Mesendoderm (in vitro differentiated cells): Measurements from ENCODE around the gene FKBP10.

Source experiments
- DNase-seq: peaks from one replicate; pipeline ENCODE4 v3.0.0; 2013
- H2AK5ac ChIP-seq: 2 replicates; pipeline ENCODE4 v1.6.1; 2013; ENCODE audit warnings: low read length, inconsistent platforms
- H2BK120ac ChIP-seq: 2 replicates; pipeline ENCODE4 v1.6.1; 2013; ENCODE audit warnings: low read depth, mild to moderate bottlenecking, low read length, moderate library complexity, mixed read lengths
- H2BK15ac ChIP-seq: replicated peaks from 2 replicates; pipeline ENCODE4 v1.6.1; 2013; ENCODE audit warnings: low read depth, mild to moderate bottlenecking, moderate library complexity
- H2BK5ac ChIP-seq: 2 replicates; pipeline ENCODE4 v1.6.1; 2013; ENCODE audit warnings: low read length, inconsistent platforms
- H3K18ac ChIP-seq: 2 replicates; pipeline ENCODE4 v1.6.1; 2013; ENCODE audit warnings: mild to moderate bottlenecking, low read length, mixed read lengths
- H3K23ac ChIP-seq: one replicate; pipeline ENCODE4 v1.6.1; 2013; ENCODE audit warnings: low read length
- H3K27ac ChIP-seq: 2 replicates; pipeline ENCODE4 v1.5.1; 2013; ENCODE audit warnings: low read depth, mild to moderate bottlenecking, inconsistent platforms, low read length, moderate library complexity
- H3K27me3 ChIP-seq: 2 replicates; pipeline ENCODE4 v1.6.1; 2013; ENCODE audit warnings: low read length, control low read depth, mild to moderate bottlenecking, inconsistent platforms; ENCODE audit not compliant: insufficient read depth, poor library complexity
- H3K36me3 ChIP-seq: 2 replicates; pipeline ENCODE4 v1.6.1; 2013; ENCODE audit warnings: low read length, inconsistent platforms; ENCODE audit not compliant: control insufficient read depth, insufficient read depth
- H3K4ac ChIP-seq: one replicate; pipeline ENCODE4 v1.6.1; 2013; ENCODE audit warnings: low read depth, mild to moderate bottlenecking, low read length, moderate library complexity
- H3K4me1 ChIP-seq: 2 replicates; pipeline ENCODE4 v1.6.1; 2013; ENCODE audit warnings: low read depth, low read length, inconsistent platforms; ENCODE audit not compliant: control insufficient read depth
- H3K4me2 ChIP-seq: 2 replicates; pipeline ENCODE4 v1.6.1; 2013; ENCODE audit warnings: low read length
- H3K4me3 ChIP-seq: 2 replicates; pipeline ENCODE4 v1.5.1; 2013; ENCODE audit warnings: mild to moderate bottlenecking, low read length
- H3K56ac ChIP-seq: one replicate; pipeline ENCODE4 v1.6.1; 2013; ENCODE audit warnings: low read length
- H3K79me1 ChIP-seq: 2 replicates; pipeline ENCODE4 v1.6.1; 2013; ENCODE audit warnings: low read length, inconsistent platforms
- H3K79me2 ChIP-seq: 2 replicates; pipeline ENCODE4 v1.6.1; 2013; ENCODE audit warnings: mild to moderate bottlenecking, low read length; ENCODE audit not compliant: control insufficient read depth, insufficient read depth
- H3K9ac ChIP-seq: 2 replicates; pipeline ENCODE4 v1.6.1; 2013; ENCODE audit warnings: low read length, inconsistent platforms
- H4K5ac ChIP-seq: one replicate; pipeline ENCODE4 v1.6.1; 2013; ENCODE audit warnings: low read length
- H4K8ac ChIP-seq: one replicate; pipeline ENCODE4 v1.6.1; 2013; ENCODE audit warnings: low read depth, mild to moderate bottlenecking, control low read depth, low read length, moderate library complexity
- WGBS: extraction: QIAGEN DNeasy Blood & Tissue Kit; methylation state at CpG from one replicate; pipeline ENCODE4 v1.1.7; 2013; ENCODE audit warnings: low lambda C conversion rate, missing lambda C conversion rate; ENCODE audit not compliant: insufficient coverage; ENCODE audit errors: extremely low coverage; 5-methylcytosine and 5-hydroxymethylcytosine counted together

FKBP10 gene

DNA sequence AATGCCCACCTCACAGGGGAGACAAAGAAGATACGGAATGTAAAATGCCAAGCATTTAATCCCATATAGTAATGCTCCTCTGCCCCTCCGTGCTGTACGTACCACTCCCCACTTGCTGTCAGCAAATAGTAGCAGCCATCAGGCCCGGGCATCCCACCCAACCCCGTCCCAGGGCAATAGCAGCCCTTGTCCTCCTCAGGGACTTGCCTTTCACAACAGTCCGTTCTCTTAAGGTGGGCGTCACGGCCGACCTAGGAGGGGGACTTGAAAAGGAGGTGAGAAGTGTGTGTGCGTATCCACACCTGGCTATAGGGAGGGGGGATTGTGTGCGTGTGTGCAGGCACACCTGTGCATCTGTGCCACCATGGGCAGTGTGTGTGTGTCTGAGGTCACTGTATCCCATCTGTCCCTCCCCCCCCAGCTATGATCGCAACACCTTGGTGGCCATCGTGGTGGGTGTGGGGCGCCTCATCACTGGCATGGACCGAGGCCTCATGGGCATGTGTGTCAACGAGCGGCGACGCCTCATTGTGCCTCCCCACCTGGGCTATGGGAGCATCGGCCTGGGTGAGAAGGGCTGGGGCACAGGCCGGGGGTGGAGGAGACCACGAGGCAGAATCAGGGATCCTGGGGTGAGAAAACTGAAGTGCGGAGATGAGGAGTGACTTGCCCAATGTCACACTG, 4.0 kb downstream of the FKBP10 start:
- Histone ChIP-seq H2BK5ac (no peak overlapping the region), H3K4me1 (peaks cover 6% of the 10 kb centered on the region), H3K79me2 (peaks cover 28% of the 10 kb centered on the region), H3K9ac (no peak overlapping the region), H3K4ac (no peak overlapping the region), H3K36me3 (peaks cover 10% of the 10 kb centered on the region), H4K5ac (no peak overlapping the region), H2BK120ac (no peak overlapping the region), H3K27me3 (no peaks in the 10 kb centered on the region), H3K4me3 (no peak overlapping the region), H3K27ac (no peak overlapping the region), H3K18ac (no peak overlapping the region), H3K4me2 (no peak overlapping the region), H4K8ac (no peak overlapping the region), H3K56ac (peak overlapping the region; percentile 25), H2AK5ac (no peak overlapping the region), H2BK15ac (no peak overlapping the region), H3K79me1 (peaks cover 14% of the 10 kb centered on the region), H3K23ac (no peak overlapping the region)
- no CpG with 5 or more reads among the region's 23 CpGs for WGBS
- DNase-seq = no peak

- Histone ChIP-seq H3K23ac (no peak overlapping the region), H3K79me2 (peaks cover 27% of the 10 kb centered on the region), H2BK120ac (no peak overlapping the region), H3K27me3 (no peaks in the 10 kb centered on the region), H2BK15ac (no peak overlapping the region), H3K79me1 (peaks cover 14% of the 10 kb centered on the region), H4K5ac (no peak overlapping the region), H4K8ac (no peak overlapping the region), H3K4me1 (peaks cover 6% of the 10 kb centered on the region), H3K4me2 (no peak overlapping the region), H2BK5ac (no peak overlapping the region), H3K27ac (no peak overlapping the region), H3K9ac (no peak overlapping the region), H3K56ac (no peak overlapping the region), H3K36me3 (peaks cover 10% of the 10 kb centered on the region), H3K4ac (no peak overlapping the region), H3K4me3 (no peak overlapping the region), H2AK5ac (no peak overlapping the region), H3K18ac (no peak overlapping the region)
- no CpG with 5 or more reads among the region's 20 CpGs for WGBS
- no peak for DNase-seq
These were observed 5.2 kb downstream of the FKBP10 start for GRCh38 chr17:41818024-41818423.

GRCh38 chr17:41821776-41822175, 9.0 kb downstream of the FKBP10 start:
- Histone ChIP-seq H3K27me3 (no peaks in the 10 kb centered on the region), H3K4ac (no peak overlapping the region), H3K27ac (no peak overlapping the region), H4K5ac (no peak overlapping the region), H3K4me3 (no peak overlapping the region), H3K79me2 (peaks cover 3% of the 10 kb centered on the region), H4K8ac (no peak overlapping the region), H3K4me2 (no peak overlapping the region), H2BK120ac (no peak overlapping the region), H3K23ac (no peak overlapping the region), H3K9ac (no peak overlapping the region), H3K36me3 (peaks cover 9% of the 10 kb centered on the region), H2BK15ac (no peak overlapping the region), H3K79me1 (peaks cover 3% of the 10 kb centered on the region), H2AK5ac (no peak overlapping the region), H3K56ac (no peak overlapping the region), H3K18ac (no peak overlapping the region), H2BK5ac (no peak overlapping the region), H3K4me1 (no peaks in the 10 kb centered on the region)
- no CpG with 5 or more reads among the region's 14 CpGs for WGBS
- DNase-seq = no peak

DNA sequence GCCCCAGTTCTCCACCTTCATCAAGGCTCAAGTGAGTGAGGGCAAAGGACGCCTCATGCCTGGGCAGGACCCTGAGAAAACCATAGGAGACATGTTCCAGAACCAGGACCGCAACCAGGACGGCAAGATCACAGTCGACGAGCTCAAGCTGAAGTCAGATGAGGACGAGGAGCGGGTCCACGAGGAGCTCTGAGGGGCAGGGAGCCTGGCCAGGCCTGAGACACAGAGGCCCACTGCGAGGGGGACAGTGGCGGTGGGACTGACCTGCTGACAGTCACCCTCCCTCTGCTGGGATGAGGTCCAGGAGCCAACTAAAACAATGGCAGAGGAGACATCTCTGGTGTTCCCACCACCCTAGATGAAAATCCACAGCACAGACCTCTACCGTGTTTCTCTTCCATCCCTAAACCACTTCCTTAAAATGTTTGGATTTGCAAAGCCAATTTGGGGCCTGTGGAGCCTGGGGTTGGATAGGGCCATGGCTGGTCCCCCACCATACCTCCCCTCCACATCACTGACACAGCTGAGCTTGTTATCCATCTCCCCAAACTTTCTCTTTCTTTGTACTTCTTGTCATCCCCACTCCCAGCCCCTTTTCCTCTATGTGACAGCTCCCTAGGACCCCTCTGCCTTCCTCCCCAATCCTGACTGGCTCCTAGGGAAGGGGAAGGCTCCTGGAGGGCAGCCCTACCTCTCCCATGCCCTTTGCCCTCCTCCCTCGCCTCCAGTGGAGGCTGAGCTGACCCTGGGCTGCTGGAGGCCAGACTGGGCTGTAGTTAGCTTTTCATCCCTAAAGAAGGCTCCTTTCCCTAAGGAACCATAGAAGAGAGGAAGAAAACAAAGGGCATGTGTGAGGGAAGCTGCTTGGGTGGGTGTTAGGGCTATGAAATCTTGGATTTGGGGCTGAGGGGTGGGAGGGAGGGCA, 9.7 kb downstream of the FKBP10 start:
- Histone ChIP-seq H3K9ac (no peak overlapping the region), H3K27ac (no peak overlapping the region), H3K79me1 (no peaks in the 10 kb centered on the region), H3K36me3 (peaks cover 7% of the 10 kb centered on the region), H3K23ac (no peak overlapping the region), H4K8ac (no peak overlapping the region), H3K4me3 (no peak overlapping the region), H2BK15ac (no peak overlapping the region), H2BK120ac (no peak overlapping the region), H3K4me2 (no peak overlapping the region), H2AK5ac (no peak overlapping the region), H3K18ac (no peak overlapping the region), H3K27me3 (no peaks in the 10 kb centered on the region), H2BK5ac (no peak overlapping the region), H3K56ac (no peak overlapping the region), H3K79me2 (no peaks in the 10 kb centered on the region), H3K4ac (no peak overlapping the region), H3K4me1 (no peaks in the 10 kb centered on the region), H4K5ac (no peak overlapping the region)
- no CpG with 5 or more reads among the region's 12 CpGs for WGBS
- no peak for DNase-seq

DNA sequence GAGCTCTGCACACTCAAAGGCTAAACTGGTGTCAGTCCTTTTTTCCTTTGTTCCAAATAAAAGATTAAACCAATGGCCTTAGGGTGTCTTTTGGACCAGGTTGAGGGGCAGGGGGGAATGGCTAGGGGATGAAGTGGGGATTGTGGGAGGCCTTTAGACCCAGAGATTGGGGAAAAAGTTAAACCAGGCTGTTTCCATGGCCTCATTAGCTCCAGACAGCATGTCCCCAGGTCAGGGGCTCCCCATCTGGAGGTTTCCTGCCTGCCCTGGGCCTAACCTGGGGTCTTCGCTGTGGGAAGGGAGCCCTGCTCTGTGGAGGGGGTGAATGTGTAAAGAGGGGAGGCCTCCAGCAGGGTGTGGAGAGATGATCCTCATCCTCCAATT, 10.3 kb downstream of the FKBP10 start:
- Histone ChIP-seq H2BK15ac (no peak overlapping the region), H3K79me2 (no peaks in the 10 kb centered on the region), H3K4me3 (no peak overlapping the region), H3K56ac (no peak overlapping the region), H3K36me3 (peaks cover 4% of the 10 kb centered on the region), H2BK5ac (no peak overlapping the region), H3K23ac (no peak overlapping the region), H2AK5ac (no peak overlapping the region), H3K9ac (no peak overlapping the region), H2BK120ac (no peak overlapping the region), H3K18ac (no peak overlapping the region), H3K27ac (no peak overlapping the region), H3K4me2 (no peak overlapping the region), H4K5ac (no peak overlapping the region), H4K8ac (no peak overlapping the region), H3K4ac (no peak overlapping the region), H3K4me1 (no peaks in the 10 kb centered on the region), H3K27me3 (no peaks in the 10 kb centered on the region), H3K79me1 (no peaks in the 10 kb centered on the region)
- no peak for DNase-seq
- WGBS = no CpG with 5 or more reads among the region's 1 CpG
